Lower leg skin (tissue), 3 donors: Measurements from ENCODE around the gene ERICH4.

ENCODE experiments used
- CTCF ChIP-seq, 3 donors: fragments of 450-650 bp; IDR thresholded peaks; one replicate each; pipeline ENCODE4 v1.5.1; 2016; ENCODE audit warnings: antibody characterized with exemption in 3 of 3, mild to moderate bottlenecking in 3 of 3, moderate library complexity in 2 of 3
- POLR2A ChIP-seq, 2 donors: fragments of 450-650 bp; IDR thresholded peaks; one replicate each; pipeline ENCODE4 v1.6.1; 2016 to 2017; ENCODE audit warnings: antibody characterized with exemption in 2 of 2, mild to moderate bottlenecking in 1 of 2, moderate library complexity in 1 of 2

GRCh38 chr19:41403181-41403970 is 39.6 kb upstream of the ERICH4 start:
- no peak for TF ChIP-seq CTCF (IDR thresholded peaks at IDR 0.05)
- no peak for TF ChIP-seq POLR2A (IDR thresholded peaks at IDR 0.05)
